GM19043 (cell line): ENCODE measurements around the gene CLUH.

ENCODE experiments used
- ATAC-seq: cut with Tn5 transposase; IDR thresholded peaks from one replicate; pipeline ENCODE4 v1.9.1; 2021; ENCODE audit warnings: low read depth; ENCODE audit not compliant: unreplicated experiment

The CLUH gene

DNA sequence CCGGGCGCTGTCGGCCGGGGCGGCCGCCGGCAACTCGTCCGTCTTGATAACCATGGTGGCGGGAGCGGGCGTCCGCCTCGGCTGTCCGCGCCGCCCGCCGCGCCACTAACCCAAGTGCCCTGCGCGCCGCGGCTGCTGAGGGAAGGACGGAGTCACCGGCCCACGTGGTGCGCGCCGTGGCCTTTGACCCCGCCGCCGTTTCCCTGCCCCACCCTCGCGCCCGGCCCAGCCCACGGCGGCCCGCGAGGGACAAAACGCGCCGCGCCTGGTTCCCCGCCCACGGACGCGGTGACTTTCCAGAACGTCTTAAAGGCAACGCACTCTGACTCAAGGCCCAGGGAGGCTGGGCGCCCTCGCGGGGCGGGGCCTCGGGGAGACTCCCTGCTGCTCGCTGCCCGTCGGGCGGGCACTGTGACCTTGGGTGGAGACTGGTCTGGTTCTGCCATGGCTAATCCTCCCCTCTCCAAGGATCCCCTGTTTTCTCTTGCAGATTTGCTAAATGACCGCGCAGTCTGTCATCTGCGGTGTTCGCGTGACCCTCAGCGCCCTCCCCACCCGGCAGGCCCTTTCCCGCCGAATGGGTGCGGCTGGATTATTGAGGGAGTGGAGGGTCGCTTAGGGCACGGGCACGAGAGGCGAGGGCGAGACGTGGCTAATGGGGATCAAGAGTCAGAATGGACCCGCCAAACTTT is at the start of gene CLUH:
Gene CLUH, minus strand, starts transcription at position 157 of the 692 bp plus-strand sequence. Its CDS starts 103 bp downstream, at position 54.
- peak; percentile 71 for ATAC-seq

DNA sequence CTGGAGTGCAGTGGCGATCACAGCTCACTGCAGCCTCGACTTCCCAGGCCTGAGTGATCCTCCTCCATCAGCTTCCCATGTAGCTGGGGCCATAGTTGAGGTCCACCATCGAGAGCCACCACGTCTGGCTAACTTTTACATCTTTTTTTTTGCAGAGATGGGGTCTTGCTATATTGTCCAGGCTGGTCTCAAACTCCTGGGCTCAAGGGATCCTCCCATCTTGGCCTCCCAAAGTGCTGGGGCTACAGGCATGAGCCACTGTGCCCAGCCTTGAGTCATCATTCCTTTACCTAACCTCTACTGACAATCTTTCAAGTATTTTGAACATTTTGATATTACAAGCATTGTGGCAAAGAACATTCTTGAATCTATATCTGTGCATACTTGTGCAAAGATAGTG is 47.3 kb upstream of the CLUH start:
- no peak for ATAC-seq

GRCh38 chr17:2755891-2756724 is 44.5 kb upstream of the CLUH start:
- no peak for ATAC-seq

DNA sequence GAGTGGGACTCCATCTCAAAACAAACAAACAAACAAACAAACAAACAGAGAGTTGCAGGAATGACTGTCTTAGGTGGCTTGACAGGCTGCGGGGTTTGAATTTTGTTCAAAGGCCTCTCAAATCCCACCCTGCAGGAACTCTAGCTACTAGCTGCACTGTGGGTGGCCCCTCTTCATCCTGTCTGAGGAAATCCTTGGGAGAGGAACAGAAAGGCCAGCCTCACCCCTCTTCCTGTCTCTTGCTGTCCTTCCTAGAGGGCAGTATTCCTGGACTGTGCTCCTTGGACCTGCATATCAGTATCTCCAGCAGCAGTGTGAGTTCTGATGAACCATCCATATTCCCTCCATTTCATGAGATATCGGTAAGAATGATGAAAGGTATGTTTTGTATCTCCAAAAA is 39.9 kb upstream of the CLUH start:
- ATAC-seq, result no peak

DNA sequence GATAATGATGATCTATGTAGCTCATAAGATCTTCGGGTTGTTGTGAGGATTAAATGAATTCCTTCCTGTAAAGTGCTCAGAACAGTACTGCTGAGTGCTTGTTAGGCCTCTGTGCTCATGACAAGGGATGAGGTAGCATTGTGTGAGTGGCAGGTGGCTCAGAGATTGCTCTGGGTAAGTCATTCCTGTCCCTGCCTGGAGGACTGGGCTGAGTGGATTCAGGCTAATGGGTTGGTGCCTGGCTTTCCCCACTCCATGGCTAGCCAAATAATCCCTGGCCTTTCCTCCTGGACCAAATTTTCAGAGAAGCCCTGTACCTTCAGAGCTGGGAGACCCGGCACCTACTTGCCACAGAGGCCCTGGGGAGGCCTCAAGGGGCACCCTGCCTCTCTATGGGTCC is 39.2 kb upstream of the CLUH start:
- ATAC-seq, result no peak

- ATAC-seq, result no peak
Observed at GRCh38 chr17:2749784-2750181, 38.2 kb upstream of the CLUH start.

DNA sequence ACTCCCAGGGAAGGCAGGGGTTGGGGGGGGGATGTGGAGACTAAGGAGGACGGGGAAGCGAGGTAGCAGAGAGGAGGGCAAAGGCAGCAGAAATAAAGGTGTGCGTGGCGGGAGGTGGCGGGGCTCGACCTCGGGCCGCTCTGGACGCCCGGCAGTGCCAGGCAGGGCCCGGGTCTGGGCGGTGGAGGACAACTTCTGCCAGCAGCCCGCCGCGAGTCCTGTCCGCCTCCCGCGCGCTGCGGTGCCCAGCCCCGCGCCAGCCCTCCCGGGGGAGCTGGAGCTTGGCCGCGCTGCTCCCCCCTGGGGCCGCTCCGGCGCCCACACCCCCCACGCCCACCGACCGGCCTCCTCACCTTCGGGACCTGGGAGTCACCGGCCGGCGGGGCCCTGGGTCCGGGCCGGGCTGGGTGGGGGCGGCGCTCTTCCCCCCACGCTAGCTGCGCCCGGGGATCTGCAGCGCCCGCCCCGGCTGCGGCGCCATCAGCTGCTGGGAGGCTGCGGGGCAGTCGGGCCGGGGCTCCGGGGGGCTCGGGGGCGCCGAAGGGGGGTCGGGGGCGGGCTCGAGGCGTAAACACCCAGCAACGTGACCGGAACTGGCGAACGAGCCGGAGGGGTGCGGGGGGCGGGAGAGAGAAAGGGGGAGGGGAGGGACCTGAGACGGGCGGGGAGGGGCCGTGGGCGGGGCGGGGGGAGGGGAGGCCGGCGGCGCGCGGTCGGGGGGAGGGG is 37.7 kb upstream of the CLUH start, which contains the start of gene CCDC92B:
Gene CCDC92B, minus strand, starts transcription at position 595 of the 726 bp plus-strand sequence. CDS start 14,507 bp downstream, outside the sequence.
- no peak for ATAC-seq

DNA sequence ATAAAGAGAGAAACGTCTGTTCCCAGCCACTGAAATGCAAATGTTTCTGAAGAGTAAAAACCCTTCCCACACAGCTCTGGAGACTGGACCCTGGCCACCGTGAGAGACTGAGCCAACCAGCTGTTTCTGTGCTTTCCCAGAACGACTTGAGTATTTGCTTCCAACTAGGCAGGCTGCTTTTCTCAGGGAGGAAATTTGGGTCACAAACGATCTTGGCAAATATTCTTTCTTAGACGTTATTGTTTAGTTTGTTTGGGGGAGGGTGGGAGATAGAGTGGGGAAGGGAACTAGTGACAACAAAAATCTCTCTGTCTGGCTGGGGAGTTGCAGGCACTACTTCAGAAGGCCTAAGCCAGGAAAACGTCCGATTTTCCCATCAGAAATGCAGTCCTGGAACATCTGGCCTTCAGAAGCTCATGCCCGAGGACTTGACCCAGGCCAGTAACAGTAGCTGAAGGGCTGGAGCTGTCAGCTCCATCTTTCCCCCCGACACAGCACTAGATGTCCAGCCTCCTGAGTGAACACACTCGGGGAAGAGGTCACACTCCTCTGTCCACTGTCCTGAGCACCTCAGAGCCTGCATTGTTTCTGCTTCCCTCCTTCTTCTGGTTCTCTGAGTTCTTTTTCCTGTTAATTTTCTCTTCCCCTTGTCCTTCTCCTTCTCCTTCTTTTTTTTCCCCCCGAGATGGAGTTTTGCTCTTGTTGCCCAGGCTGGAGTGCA is 33.9 kb upstream of the CLUH start:
- ATAC-seq, result no peak

- ATAC-seq, result no peak
Observed at GRCh38 chr17:2737693-2738092, 26.1 kb upstream of the CLUH start.

- no peak for ATAC-seq
Observed at GRCh38 chr17:2736956-2737355, 25.4 kb upstream of the CLUH start.

DNA sequence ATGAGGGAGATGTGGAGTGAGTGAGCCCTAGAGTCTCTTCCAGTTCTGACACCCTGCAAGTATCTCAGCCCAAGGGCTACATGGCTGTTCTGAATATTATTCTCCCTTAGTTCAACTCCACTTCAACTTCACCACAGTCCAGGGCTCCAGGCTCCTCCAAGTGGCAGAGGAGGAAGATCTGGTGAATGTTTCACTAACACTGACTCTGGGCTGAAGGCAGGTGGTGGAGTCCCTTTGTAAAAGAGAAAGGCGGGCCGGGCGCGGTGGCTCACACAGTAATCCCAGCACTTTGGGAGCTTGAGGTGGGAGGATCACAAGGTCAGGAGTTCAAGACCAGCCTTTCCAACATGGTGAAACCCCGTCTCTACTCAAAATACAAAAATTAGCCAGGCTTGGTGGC is 24.3 kb upstream of the CLUH start:
- ATAC-seq, result no peak

DNA sequence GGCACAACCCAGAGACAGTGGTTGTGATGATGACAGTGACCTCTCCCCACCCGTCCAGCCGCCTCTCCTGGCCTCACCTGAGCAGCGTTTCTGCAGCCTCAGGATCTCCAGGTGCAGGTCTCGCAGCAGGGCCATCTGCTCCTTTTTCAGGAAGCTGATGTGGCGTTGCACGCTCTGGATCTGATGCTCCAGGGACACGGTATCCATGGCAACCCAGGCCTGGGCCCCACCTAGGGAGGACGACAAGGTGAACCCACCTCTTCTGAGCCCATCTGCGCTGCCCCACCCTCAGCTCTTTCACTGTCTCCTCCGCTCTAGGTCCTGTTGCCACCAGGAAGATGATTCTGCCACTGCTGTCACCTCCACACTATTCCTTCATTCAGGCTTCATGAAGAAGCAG is 23.4 kb upstream of the CLUH start:
- no peak for ATAC-seq

DNA sequence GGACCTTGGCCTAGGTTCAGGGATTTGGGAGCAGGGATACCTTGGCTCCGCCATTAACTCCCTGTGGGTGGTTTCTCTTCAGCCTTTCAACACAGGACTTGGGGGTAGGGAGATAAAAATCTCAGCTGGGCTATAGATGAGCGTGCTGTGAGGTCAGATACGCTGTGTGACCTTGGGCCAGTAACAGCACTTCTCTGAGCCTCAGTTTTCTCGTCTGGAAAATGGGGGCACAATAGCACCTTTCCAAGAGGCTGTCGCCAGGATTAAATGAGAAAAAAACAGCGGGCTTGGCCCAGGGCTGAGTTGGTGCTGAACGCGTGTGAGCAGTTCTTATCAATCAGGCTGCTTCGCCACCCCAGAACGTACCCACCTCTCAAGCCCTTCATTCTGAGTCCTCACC is 20.2 kb upstream of the CLUH start:
- ATAC-seq, result no peak

DNA sequence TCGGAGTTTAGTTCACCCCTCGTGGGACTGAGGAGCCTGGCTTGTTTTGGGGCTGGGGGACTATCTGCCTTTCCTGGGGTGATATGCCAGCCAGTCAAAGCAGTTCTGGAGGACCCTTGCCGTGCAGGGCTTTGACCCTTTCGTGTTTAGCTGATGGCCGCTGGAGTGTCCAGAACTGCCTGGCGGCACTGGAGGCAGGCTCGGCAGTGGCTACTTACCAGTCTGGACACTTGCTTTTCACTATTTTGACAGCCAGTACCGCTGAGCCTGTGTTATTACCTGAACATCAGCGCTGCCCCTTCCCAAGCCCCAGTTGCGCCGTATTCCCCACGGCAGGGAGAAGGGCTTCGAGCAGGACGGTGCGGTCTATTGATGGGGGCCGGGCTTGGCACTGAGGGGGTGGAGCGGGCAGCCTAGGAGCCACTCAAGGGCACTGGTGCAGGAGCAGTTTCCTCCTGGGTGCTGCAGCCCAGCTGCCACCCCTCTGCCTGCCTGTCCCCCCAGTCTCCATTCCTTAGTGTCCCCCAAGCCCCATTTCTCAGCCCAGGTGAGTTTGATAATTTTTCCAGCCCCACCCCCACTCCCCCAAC is 19.3 kb upstream of the CLUH start:
- no peak for ATAC-seq

DNA sequence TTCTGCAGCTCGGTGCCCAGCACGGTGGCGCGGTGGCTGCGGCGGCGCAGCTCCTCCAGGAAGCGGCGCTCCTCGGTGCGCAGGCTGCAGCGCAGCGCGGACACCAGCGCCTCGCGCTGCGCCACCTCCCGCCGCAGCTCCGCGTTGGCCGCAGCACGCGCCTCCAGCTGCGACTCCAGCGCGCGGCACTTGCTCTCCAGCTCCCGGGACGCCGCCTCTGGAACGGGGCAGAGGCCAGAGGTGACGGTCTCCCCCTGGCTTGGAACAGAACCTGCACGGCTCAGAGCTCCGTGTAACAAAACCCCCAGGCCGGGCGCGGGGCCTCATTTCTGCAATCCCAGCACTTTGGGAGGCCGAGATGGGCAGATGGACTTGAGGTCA is 13.2 kb upstream of the CLUH start:
- ATAC-seq, result no peak

- no peak for ATAC-seq
Observed at GRCh38 chr17:2723997-2724783, 12.6 kb upstream of the CLUH start.

GRCh38 chr17:2723505-2723996 is 12.0 kb upstream of the CLUH start:
- ATAC-seq, result no peak

DNA sequence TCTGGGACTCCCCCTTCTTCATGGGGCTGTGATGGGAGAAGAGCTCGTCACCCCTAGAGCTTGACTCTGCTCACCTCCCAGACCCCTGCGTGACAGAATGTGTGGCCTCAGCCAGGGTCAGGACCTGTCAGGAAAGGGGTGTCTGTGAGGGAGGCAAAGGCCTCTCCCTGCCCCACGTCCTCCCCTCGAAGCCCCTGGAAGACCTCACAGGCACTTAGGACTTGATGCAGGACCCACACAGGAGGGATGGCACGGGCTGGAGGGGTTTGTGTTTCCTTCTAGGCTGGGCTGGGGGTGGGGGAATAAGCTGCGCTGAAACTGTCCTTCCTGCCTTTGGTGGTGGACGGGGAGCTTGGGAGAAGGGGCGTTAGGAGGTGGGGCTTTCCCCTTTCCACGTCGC is 11.0 kb upstream of the CLUH start:
- no peak for ATAC-seq

DNA sequence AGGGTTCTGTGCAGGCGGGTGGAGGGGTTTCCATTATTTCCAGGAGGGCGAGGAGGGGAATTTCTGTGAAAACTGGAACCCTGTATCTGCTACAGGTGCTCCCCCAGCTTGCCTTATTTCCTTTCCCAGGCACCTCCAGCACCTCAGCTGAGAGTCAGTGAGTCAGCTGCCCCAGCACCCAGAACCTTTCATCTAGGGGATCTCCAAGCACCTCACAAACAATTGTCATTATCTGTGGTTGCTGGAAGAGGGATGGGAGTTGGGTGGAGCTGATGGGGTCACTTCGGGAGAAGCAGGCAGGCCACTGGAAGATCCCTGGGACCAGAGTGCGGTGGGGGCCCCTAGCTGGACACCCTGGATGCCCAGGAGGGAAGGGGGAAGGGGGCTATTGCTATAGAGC is 10.0 kb upstream of the CLUH start:
- no peak for ATAC-seq
